K562 (cell line): ENCODE measurements around the gene DUOXA2.
"Not testable (repeated sequence)": the region's sequence is repeated elsewhere in the genome, so short reads cannot be mapped to it uniquely, and the experiment has no call there.

Experiments used
- ARID3B ChIP-seq: fragments of 250-450 bp; sonication (Bioruptor Pico); IDR thresholded peaks from 2 replicates; pipeline ENCODE4 v1.4.0; 2020; ENCODE audit warnings: borderline replicate concordance
- BCLAF1 ChIP-seq, 2 experiments: fragments of 450-650 bp in 1 of 2; IDR thresholded peaks; 2 replicates each; pipeline ENCODE4 v1.6.1; 2011 to 2017; ENCODE audit warnings: low read depth in 2 of 2, antibody characterized with exemption in 1 of 2, borderline replicate concordance in 1 of 2, low read length in 1 of 2, mild to moderate bottlenecking in 1 of 2, mixed read lengths in 1 of 2; ENCODE audit not compliant: control insufficient read depth in 1 of 2
- CBX8 ChIP-seq: fragments of 200-600 bp; sonication (generic); IDR thresholded peaks from 2 replicates; pipeline ENCODE4 v1.6.1; 2012; ENCODE audit warnings: borderline replicate concordance, mixed run types, low read depth, mild to moderate bottlenecking, moderate library complexity, mixed read lengths, low read length, control low read depth, inconsistent platforms; ENCODE audit not compliant: poor library complexity, severe bottlenecking; ENCODE audit errors: extremely low read depth
- FOXP4 ChIP-seq: sonication (generic); formaldehyde crosslinking; IDR thresholded peaks from 2 replicates; pipeline ENCODE4 v1.8.0; 2022; ENCODE audit warnings: mild to moderate bottlenecking, missing genetic modification reagents, borderline replicate concordance
- GTF3C2 ChIP-seq: IDR thresholded peaks from 3 replicates; pipeline ENCODE4 v1.6.1; 2011; ENCODE audit warnings: borderline replicate concordance, mild to moderate bottlenecking, moderate library complexity; ENCODE audit not compliant: insufficient read length; ENCODE audit errors: extremely low read depth
- KDM2B ChIP-seq: fragments of 250-450 bp; sonication (Bioruptor Pico); IDR thresholded peaks from 2 replicates; pipeline ENCODE4 v1.8.0; 2021; ENCODE audit warnings: mild to moderate bottlenecking, moderate library complexity
- POLR2A ChIP-seq: fragments of 450-650 bp; conservative IDR thresholded peaks from 2 replicates; pipeline ENCODE4 v1.6.1; 2016
- THRA ChIP-seq: fragments of 450-650 bp; IDR thresholded peaks from 2 replicates; pipeline ENCODE4 v1.6.1; 2017; ENCODE audit warnings: mild to moderate bottlenecking, moderate library complexity
- USF2 ChIP-seq: sonication (generic); formaldehyde crosslinking; IDR thresholded peaks from 2 replicates; pipeline ENCODE4 v1.5.0; 2020; ENCODE audit warnings: missing genetic modification reagents
- ZBTB26 ChIP-seq: fragments of 450-650 bp; formaldehyde crosslinking; IDR thresholded peaks from 2 replicates; pipeline ENCODE4 v1.4.0; 2022; ENCODE audit warnings: missing genetic modification characterization

GRCh38 chr15:45075440-45076320 lies 38.4 kb upstream of the DUOXA2 start:
- not testable (repeated sequence) for TF ChIP-seq POLR2A; KDM2B (CRISPR knock-in tag); CBX8; FOXP4 (CRISPR knock-in tag); ZBTB26; GTF3C2; BCLAF1 (IDR thresholded peaks at IDR 0.05; ENCODE audit: borderline replicate concordance in 1 of 2, control insufficient read depth in 1 of 2, low read depth in 2 of 2, low read length in 1 of 2); ARID3B; THRA; USF2 (CRISPR knock-in tag)
